ENCODE measurements around the gene KISS1R. TPM values are rescaled to one million over a fixed set of nuclear protein-coding genes. Genes with fewer than 3 reads are reported as not detected.

The KISS1R gene
- polyA plus RNA-seq, 1 donor (not counting 4 experiments of a cell fraction or from before 2014, with no cell fraction given): not detected

DNA sequence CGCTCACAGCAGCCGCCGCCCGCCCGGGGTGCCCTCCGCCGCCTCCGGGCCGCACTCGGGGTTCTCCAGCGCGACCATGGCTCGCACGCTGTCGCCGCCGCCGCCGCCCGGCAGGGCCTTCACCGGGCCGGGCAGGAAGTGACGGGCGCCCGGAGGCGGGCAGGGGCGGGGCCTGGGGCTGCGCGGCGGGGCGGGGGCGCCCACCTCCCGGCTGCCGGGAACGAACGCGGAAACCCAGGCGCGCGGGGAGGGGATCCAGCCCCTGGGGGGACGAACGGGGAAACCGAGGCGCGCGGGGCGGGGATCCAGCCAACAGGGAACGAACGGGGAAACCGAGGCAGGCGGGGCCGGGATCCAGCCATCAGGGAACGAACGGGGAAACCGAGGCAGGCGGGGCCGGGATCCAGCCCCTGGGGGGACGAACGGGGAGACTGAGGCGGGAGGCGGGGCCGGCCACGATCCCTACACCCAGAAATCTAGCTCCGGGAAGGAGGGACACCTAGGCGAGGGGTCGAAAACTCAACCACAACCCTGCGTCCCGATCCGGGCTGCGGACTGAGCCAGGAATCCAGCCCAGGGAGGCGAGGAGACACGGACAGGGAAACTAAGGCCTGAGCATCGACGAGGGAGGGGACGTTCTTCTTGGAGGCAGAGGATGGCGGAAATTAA is 3.9 kb upstream of the KISS1R start, which contains the start of gene R3HDM4:
Gene R3HDM4, minus strand, starts transcription at position 140 of the 669 bp plus-strand sequence. Its CDS starts 62 bp downstream, at position 78.
- Histone ChIP-seq H3K27me3 (ENCODE audit: control insufficient read depth, extremely low read depth, insufficient read depth, low read length) (peaks cover 15% of the 10 kb centered on the region), H3K27ac (ENCODE audit: control insufficient read depth, insufficient read depth, low read length) (peak within 1 kb of the TSS; percentile 64), H3K79me2 (ENCODE audit: control insufficient read depth, insufficient read depth, low read length) (peaks cover 22% of the 10 kb centered on the region), H3K4me2 (ENCODE audit: control insufficient read depth, extremely low read depth, insufficient read depth, low read depth, low read length) (peak within 1 kb of the TSS; percentile 85), H3K4me3 (ENCODE audit: control insufficient read depth in 2 of 3, extremely low read depth in 1 of 3, insufficient read depth in 2 of 3, low read depth in 1 of 3, low read length in 3 of 3) (peak within 1 kb of the TSS; percentile 73 to 84 (median 79)), H3K4me1 (ENCODE audit: control insufficient read depth, extremely low read depth, insufficient read depth, low read length) (peaks cover 8% of the 10 kb centered on the region), H3K9ac (ENCODE audit: control insufficient read depth, extremely low read depth, insufficient read depth, low read length) (peak within 1 kb of the TSS; percentile 82), H2AFZ (ENCODE audit: control insufficient read depth, low read length) (peak within 1 kb of the TSS; percentile 74), H3K36me3 (ENCODE audit: control insufficient read depth in 2 of 2, extremely low read depth in 1 of 2, insufficient read depth in 2 of 2, low read length in 2 of 2) (no peaks in the 10 kb centered on the region), H4K20me1 (ENCODE audit: control insufficient read depth, extremely low read depth, insufficient read depth, low read length) (peaks cover 4% of the 10 kb centered on the region), H3K9me3 (ENCODE audit: control insufficient read depth, low read depth, low read length) (no peaks in the 10 kb centered on the region), H3K9me1 (ENCODE audit: control insufficient read depth, extremely low read depth, insufficient read depth, low read length) (no peaks in the 10 kb centered on the region)
- dilution Hi-C loops (cut with MboI; ENCODE audit: extremely low pct_ligation_motif_present, low sequenced_read_pairs): no loop called here
- DNase-seq (ENCODE audit: low read depth, low spot score) (no peak), FAIRE-seq (peak; percentile 26)
- no peak for TF ChIP-seq EZH2 (IDR thresholded peaks at IDR 0.05; ENCODE audit: low read length)
- TF ChIP-seq, protein P1, sequence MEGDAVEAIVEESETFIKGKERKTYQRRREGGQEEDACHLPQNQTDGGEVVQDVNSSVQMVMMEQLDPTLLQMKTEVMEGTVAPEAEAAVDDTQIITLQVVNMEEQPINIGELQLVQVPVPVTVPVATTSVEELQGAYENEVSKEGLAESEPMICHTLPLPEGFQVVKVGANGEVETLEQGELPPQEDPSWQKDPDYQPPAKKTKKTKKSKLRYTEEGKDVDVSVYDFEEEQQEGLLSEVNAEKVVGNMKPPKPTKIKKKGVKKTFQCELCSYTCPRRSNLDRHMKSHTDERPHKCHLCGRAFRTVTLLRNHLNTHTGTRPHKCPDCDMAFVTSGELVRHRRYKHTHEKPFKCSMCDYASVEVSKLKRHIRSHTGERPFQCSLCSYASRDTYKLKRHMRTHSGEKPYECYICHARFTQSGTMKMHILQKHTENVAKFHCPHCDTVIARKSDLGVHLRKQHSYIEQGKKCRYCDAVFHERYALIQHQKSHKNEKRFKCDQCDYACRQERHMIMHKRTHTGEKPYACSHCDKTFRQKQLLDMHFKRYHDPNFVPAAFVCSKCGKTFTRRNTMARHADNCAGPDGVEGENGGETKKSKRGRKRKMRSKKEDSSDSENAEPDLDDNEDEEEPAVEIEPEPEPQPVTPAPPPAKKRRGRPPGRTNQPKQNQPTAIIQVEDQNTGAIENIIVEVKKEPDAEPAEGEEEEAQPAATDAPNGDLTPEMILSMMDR (optimal IDR thresholded peaks at IDR 0.05 in 1 of 3, IDR thresholded peaks at IDR 0.05 in 1 of 3, conservative IDR thresholded peaks at IDR 0.05 in 1 of 3; ENCODE audit: extremely low read depth in 1 of 3, insufficient read depth in 2 of 3, low read length in 3 of 3): no peak

- no peak overlapping the region for H3K27ac ChIP-seq (ENCODE audit: control insufficient read depth, insufficient read depth, low read length)
- no peaks in the 10 kb centered on the region for H3K36me3 ChIP-seq (ENCODE audit: control insufficient read depth in 2 of 2, extremely low read depth in 1 of 2, insufficient read depth in 2 of 2, low read length in 2 of 2)
- H3K4me3 ChIP-seq (ENCODE audit: control insufficient read depth in 2 of 3, extremely low read depth in 1 of 3, insufficient read depth in 2 of 3, low read depth in 1 of 3, low read length in 3 of 3): no peak overlapping the region
- no peak overlapping the region for H3K4me2 ChIP-seq (ENCODE audit: control insufficient read depth, extremely low read depth, insufficient read depth, low read depth, low read length)
- peaks cover 7% of the 10 kb centered on the region for H3K79me2 ChIP-seq (ENCODE audit: control insufficient read depth, insufficient read depth, low read length)
- H3K27me3 ChIP-seq (ENCODE audit: control insufficient read depth, extremely low read depth, insufficient read depth, low read length): peaks cover 43% of the 10 kb centered on the region
- H3K9me3 ChIP-seq (ENCODE audit: control insufficient read depth, low read depth, low read length): no peaks in the 10 kb centered on the region
- H4K20me1 ChIP-seq (ENCODE audit: control insufficient read depth, extremely low read depth, insufficient read depth, low read length): no peaks in the 10 kb centered on the region
- dilution Hi-C loops (cut with MboI; ENCODE audit: extremely low pct_ligation_motif_present, low sequenced_read_pairs): no loop called here
- H2AFZ ChIP-seq (ENCODE audit: control insufficient read depth, low read length): no peak overlapping the region
- DNase-seq (ENCODE audit: low read depth, low spot score) (no peak), FAIRE-seq (no peak)
- H3K9ac ChIP-seq (ENCODE audit: control insufficient read depth, extremely low read depth, insufficient read depth, low read length): no peak overlapping the region
- H3K9me1 ChIP-seq (ENCODE audit: control insufficient read depth, extremely low read depth, insufficient read depth, low read length): no peaks in the 10 kb centered on the region
- H3K4me1 ChIP-seq (ENCODE audit: control insufficient read depth, extremely low read depth, insufficient read depth, low read length): peaks cover 4% of the 10 kb centered on the region
- TF ChIP-seq, protein P1 (optimal IDR thresholded peaks at IDR 0.05 in 1 of 3, IDR thresholded peaks at IDR 0.05 in 1 of 3, conservative IDR thresholded peaks at IDR 0.05 in 1 of 3; ENCODE audit: extremely low read depth in 1 of 3, insufficient read depth in 2 of 3, low read length in 3 of 3): no peak
- no peak for TF ChIP-seq EZH2 (IDR thresholded peaks at IDR 0.05; ENCODE audit: low read length)
These were observed 349 bp upstream of the KISS1R start for GRCh38 chr19:916645-917322.
